Kidney capillary endothelial cell (primary cell): Measurements from ENCODE around the gene PSTPIP2.
"Not testable (repeated sequence)": the region's sequence is repeated elsewhere in the genome, so short reads cannot be mapped to it uniquely, and the experiment has no call there.

Experiments
- DNase-seq: peaks from one replicate; pipeline ENCODE4 v3.0.0-alpha.2; 2018; ENCODE audit warnings: low spot score

PSTPIP2 gene

DNA sequence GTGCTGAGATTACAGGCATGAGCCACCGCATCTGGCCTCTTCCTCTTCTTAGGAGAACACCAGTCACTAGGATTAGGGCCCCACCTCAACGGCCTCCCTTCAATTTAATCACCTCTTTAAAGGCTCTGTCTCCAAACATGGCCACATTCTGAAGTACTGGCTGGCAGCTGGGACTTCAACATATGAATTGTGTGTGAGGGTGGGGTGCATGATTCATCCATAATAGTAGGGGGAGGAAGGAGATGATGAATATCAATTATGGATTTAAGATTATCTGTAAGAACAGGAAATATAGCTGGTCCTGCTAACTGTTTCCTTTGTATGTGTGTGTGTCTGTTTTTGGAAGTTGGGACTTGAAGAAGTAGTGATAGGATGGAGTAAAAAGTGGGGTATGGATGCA, 90.2 kb downstream of the PSTPIP2 start:
- no peak for DNase-seq

DNA sequence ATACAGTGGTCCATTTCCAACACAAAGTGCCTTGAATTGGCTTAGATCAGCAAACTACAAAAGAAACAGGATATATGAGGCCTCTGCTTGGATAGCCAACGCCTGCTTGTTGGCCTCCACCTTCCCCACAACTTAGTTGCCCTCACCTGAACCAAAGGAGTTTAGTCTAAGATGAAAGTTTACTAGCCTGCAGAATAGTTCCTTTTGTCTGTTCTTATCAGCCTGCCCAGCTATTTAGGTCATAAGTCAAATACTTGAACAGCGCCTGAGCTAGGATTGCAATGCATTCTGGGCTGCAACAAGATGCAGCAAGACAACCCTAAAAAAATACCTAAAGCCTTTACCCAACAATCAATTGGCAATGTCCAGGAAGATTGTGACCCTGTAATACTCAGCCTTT, 91.8 kb downstream of the PSTPIP2 start:
- DNase-seq, result no peak

DNA sequence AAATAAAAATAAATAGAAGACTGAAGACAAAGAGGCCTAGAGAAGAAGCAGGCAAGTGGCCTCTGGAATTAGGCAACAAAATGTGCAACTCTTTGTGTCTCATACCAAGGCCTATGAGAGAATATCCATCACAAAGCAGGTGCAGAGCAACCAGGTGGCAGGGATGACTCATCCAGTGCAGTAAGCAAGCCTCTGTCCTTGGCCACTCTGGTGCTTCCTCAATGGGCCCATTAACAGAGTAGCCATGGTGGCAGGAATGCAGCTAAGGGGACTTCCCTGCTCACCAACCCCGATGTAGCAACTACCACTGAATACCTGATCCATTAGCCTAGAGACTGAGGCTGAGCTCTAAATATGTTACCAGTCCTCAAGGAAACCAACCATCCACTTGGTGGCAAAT, 94.0 kb downstream of the PSTPIP2 start:
- DNase-seq, result no peak

GRCh38 chr18:45976974-45977373, 95.1 kb downstream of the PSTPIP2 start:
- DNase-seq, result no peak

DNA sequence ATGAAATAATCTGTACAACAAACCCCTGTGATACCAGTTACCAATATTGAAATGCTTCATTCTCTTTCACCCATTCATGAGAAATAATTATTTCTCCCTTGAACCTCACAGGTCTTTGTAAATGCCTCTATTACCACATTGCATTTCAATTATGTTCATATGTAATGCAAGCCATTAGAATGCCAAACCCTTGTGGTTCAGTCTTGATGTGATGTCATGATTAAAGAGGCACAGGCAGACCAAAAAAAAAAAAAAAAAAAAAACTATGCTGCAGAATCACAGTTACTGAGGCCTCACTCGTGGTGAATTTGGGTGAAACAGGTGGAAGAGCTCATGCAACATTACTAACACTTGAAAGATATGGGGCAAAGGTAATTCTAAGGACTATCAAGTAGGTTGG, 95.5 kb downstream of the PSTPIP2 start:
- DNase-seq, result no peak

DNA sequence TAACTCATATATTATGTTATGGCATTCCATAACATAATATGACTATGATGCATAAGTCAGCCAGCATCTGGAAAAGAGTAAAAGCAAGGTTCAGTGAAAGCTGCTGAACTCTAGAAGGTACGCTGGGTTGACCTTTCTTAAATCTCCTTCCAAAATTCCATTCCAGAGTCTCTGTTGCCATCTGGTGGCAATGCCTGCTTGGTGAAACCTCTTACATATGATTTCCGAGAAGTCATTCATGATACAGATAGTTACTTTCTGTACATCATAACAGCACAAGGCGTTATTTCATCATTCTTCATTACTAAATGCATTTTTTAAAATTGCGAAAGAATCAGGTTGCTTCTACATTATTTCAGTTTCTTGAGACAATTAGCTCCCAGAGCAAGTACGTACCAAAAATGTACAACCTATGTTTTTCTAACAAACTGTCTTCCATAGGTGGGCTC, 97.9 kb downstream of the PSTPIP2 start:
- DNase-seq, result peak; percentile 62

GRCh38 chr18:45967007-45967706, 104.9 kb downstream of the PSTPIP2 start, which contains the start of gene EPG5:
TSS of gene EPG5 (minus strand) at chr18:45967329. CDS start at chr18:45967239, 90 bp downstream.
- peak; percentile 87 for DNase-seq

- not testable (repeated sequence) for DNase-seq
Measured at GRCh38 chr18:45964913-45965312, 107.1 kb downstream of the PSTPIP2 start.

- DNase-seq, result no peak
Measured at GRCh38 chr18:45962866-45963265, 109.2 kb downstream of the PSTPIP2 start.

DNA sequence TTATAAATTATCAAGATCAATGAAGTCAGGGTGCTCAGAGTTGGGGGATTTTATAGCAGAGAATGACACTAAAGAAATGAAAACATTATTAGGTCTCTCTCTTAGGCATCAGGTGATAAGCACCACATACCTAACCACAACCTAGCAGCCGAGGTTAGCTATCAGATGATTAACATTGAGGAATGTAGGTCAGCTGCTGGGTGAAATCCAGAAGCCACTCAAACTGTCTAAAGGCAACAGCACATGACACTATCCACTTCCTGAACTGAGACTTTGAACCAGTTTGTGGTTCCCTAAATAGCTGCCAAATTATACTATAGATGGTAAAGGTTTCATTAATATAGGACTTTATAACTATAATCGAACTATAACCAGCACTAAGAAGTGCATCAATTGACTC, 109.6 kb downstream of the PSTPIP2 start:
- no peak for DNase-seq

- DNase-seq, result not testable (repeated sequence)
Measured at GRCh38 chr18:45959484-45959883, 112.6 kb downstream of the PSTPIP2 start.

DNA sequence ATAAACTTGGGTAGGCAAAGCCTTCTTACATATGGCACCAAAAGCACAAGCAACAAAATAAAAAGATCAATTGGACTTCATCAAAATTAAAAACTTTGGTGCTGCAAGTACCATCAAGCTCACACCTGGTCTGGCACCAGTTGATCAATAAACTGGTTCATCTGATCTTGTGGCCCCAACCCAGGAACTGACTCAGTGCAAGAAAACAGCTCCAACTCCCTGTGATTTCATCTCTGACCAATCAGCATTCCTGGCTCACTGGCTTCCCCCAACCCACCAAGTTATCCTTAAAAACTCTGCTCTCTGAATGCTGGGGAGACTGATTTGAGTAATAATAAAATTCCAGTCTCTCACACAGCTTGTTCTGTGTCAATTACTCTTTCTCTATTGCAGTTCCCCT, 113.3 kb downstream of the PSTPIP2 start:
- no peak for DNase-seq

DNA sequence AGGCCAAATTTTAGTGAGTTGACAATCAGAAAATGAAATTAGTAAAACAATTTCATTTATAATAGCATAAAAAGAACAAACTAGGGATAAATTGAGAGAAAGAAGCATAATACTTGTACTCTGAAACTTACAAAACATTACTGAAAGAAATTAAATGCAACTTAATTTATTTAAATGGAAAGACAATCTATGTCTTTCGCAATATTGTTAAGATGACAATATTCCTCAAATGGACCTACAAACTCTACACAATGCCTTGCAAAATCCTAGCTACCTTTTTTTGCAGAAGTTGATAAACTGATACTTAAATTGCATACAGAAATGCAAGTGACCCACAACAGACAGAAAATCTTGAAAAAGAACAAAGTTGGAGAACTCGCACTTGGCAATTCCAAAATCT, 114.0 kb downstream of the PSTPIP2 start:
- no peak for DNase-seq

DNA sequence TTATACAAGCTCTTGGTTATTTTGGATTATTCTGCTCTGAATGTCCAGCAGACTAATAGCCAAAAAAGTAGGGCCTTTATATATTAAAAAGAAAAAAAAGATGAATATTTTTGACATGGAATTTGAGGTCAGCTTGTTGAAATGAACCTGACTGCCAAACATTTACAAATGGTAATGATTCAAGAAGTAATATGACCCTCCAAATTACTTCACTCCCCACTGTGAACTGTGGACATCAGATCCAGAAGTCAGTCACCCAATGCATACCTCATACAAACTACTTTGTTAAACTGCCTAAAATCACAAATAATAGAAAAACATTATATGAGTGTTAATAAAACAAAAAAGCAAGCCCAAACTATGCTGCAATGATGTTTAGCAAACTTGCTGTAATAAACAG, 115.0 kb downstream of the PSTPIP2 start:
- DNase-seq, result no peak

GRCh38 chr18:45954070-45954934, 117.8 kb downstream of the PSTPIP2 start:
- peak; percentile 18 for DNase-seq

GRCh38 chr18:45951016-45951714, 120.9 kb downstream of the PSTPIP2 start:
- no peak for DNase-seq

DNA sequence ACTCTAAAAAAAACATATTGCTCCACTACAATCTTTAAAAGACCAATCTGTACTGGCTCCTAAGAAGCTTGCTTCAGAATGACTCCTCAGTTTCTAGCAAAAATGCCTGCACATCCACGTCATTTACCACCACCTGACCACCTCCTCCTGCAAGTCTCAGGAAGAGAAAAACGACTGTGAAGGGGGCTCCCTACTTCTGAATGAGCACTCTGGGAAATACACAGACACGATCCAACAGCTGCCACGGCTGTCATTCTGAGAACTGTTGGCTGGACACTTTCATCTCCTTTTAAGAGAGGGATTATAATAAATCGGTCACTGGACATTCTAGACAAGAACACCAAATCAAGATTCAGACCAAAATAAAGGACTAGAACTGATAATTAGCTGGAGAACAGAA, 126.4 kb downstream of the PSTPIP2 start:
- DNase-seq, result no peak

DNA sequence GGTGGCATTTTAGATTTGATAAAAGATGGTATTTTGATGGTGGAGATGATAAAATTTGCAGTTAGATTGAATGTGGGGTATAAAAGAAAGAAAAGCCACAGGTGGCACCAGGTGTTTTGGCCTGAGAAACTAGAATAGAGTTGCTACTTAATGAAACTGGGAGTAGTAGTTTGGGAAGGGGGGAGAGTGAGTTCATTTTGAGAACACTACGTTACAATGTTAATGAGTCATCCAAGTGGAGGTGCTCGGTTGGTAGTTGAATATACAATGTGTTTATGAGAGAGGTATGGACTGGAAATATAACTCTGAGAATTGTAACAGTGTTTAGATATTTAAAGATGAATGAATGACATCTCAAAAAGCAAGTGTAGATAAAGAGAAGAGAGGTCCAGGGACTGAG, 131.3 kb downstream of the PSTPIP2 start:
- no peak for DNase-seq

DNA sequence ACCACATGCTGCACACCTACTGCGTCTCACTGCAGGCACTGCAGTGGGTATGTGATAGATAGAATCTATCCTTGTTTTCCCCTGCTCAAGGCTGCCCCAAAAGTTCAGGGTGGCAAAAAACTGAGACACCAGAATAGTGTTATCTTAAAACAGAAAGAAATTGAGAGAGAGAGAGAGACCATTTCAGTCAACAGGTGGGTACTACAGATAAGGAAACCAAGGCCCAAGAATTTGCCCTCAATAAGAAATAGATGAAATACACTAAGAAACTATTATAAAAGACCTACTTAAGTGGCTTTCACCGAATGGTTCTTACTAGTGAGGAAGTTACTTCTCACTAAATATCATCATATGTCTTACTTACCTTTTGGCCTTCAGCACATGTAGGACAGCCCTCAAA, 132.8 kb downstream of the PSTPIP2 start:
- no peak for DNase-seq

GRCh38 chr18:45938488-45938935, 133.5 kb downstream of the PSTPIP2 start:
- DNase-seq, result no peak

GRCh38 chr18:45935591-45936335, 136.3 kb downstream of the PSTPIP2 start:
- DNase-seq, result no peak
